Kidney epithelial cell (primary cell): Measurements from ENCODE around the gene GLO1. TPM values are rescaled to one million over a fixed set of nuclear protein-coding genes. Genes with fewer than 3 reads are reported as not detected.

ENCODE experiments used
- DNase-seq: peaks from one replicate; pipeline ENCODE4 v3.0.0-alpha.2; 2010; ENCODE audit warnings: low read depth
- H3K27me3 ChIP-seq: 2 replicates; pipeline ENCODE4 v1.6.0; 2011; ENCODE audit warnings: low read length; ENCODE audit not compliant: control insufficient read depth, insufficient read depth
- H3K36me3 ChIP-seq: 2 replicates; pipeline ENCODE4 v1.5.1; 2011; ENCODE audit warnings: low read length; ENCODE audit not compliant: control insufficient read depth, insufficient read depth
- H3K4me3 ChIP-seq: 2 replicates; pipeline ENCODE4 v1.5.1; 2011; ENCODE audit warnings: low read depth, mild to moderate bottlenecking, control low read depth, low read length
- total RNA-seq: library from RNA; depleted of rRNA; stranded (reverse); fragments of >200 nt; gene quantifications from 2 replicates; pipeline ENCODE4 v1.2.3, GENCODE V29; 2015
- TF ChIP-seq, protein P1 (sequence below): IDR thresholded peaks from 2 replicates; pipeline ENCODE4 v1.5.1; 2011; ENCODE audit warnings: mild to moderate bottlenecking, moderate library complexity, low read length, control low read depth, inconsistent platforms; ENCODE audit not compliant: insufficient read depth, poor library complexity, severe bottlenecking

GLO1 gene
- total RNA-seq, 1 donor from 2014 or later, result 195 TPM

DNA sequence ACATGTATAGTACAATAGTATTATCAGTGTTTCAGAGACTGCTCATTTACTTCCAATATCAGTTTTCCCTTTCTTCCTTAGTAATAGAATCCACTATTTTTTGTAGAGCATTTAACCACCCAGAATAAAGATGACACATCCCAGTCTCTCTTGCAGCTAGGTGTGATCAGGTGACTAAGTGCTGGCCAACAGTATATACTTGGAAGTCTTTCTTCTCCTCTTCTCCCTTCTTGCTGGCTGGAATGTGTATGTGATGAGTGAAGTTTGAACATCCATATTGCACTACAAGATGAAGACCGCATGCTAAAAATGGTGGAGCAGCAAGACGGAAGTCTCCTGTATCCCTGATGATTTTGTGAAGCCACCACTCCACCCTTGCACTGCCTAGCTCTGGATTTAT lies 48.7 kb downstream of the GLO1 start:
- TF ChIP-seq, protein P1, sequence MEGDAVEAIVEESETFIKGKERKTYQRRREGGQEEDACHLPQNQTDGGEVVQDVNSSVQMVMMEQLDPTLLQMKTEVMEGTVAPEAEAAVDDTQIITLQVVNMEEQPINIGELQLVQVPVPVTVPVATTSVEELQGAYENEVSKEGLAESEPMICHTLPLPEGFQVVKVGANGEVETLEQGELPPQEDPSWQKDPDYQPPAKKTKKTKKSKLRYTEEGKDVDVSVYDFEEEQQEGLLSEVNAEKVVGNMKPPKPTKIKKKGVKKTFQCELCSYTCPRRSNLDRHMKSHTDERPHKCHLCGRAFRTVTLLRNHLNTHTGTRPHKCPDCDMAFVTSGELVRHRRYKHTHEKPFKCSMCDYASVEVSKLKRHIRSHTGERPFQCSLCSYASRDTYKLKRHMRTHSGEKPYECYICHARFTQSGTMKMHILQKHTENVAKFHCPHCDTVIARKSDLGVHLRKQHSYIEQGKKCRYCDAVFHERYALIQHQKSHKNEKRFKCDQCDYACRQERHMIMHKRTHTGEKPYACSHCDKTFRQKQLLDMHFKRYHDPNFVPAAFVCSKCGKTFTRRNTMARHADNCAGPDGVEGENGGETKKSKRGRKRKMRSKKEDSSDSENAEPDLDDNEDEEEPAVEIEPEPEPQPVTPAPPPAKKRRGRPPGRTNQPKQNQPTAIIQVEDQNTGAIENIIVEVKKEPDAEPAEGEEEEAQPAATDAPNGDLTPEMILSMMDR, result no peak
- H3K27me3 ChIP-seq, result no peaks in the 10 kb centered on the region
- H3K4me3 ChIP-seq, result no peak overlapping the region
- no peak for DNase-seq
- no peaks in the 10 kb centered on the region for H3K36me3 ChIP-seq

DNA sequence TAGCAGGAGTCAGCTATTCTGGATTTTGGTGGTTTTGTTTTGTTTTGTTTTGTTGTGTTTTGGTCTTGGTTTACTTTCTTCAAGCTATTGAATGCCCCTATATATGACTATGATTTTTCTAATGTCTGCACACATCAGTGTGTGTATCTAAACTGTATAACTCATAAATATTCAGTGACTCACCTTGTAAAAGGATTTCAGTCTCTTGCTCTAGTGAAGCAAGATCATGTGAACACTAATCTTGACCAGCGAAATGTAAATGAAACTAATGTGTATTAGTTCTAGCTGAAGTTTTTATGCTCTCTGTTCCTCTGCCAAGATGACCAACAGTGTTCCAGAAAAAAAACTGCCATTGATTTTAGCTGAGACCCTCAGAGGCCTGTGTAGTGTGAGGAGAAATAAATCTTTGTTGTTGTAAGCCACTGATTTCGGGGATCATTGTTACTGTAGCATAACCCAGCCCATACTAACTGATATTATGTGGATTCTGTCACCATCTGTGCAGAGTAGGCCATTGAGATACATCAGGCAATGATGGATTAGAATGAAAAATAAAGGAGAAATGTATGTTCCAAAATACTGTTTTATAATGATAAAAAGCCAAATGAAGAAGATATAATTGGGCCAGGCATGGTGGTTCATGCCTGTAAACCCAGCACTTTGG lies 51.7 kb downstream of the GLO1 start:
- TF ChIP-seq, protein P1, result no peak
- no peak for DNase-seq
- H3K27me3 ChIP-seq, result no peaks in the 10 kb centered on the region

DNA sequence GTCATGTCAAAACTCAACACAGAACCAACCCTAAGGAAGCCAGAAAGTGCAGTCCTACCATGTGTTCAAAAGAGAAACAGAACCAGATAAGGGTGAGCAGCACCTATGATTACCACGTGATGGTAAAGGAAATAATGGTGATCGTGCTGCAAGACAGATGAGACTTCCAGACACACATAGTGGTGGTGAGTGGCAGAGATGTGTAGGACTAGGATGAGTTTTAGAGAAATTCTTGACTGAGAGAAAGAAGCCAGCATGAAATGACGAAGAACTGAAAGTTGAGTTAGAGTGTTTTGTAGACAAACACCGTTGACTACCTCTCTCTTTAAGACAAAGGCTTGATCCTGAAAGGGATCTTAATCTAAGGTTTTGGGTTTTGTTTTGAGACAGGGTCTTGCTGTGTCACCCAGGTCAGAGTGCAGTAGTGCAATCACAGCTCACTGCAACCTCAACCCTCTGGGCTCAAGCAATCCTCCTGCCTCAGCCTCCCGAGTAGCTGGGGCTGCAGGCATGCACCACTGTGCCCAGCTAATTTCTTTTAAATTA lies 52.7 kb downstream of the GLO1 start:
- H3K36me3 ChIP-seq, result no peaks in the 10 kb centered on the region
- no peaks in the 10 kb centered on the region for H3K27me3 ChIP-seq
- TF ChIP-seq, protein P1, result no peak
- DNase-seq, result no peak
- no peak overlapping the region for H3K4me3 ChIP-seq

More for the DNA sequence above, 51.7 kb downstream of the GLO1 start:
- Histone ChIP-seq H3K36me3 (no peaks in the 10 kb centered on the region), H3K4me3 (no peak overlapping the region)

DNA sequence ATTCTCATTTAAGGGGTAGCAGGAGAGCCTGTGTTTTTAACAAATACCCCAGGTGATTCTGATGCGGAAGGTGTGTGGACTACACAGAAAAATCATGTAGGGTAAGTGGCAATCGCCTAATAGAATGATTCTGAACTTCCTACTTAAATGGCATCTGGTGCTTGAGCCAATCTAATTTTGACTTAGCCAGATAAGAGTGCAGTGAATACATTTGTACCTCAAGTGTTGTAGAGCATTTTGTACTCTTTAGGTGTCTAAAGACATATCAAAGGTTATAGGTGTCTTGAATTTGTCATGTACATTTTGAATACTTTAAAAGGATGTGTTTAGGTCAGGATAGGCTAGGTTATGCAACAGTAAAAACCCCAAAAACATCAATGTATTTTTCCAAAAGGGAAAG lies 53.2 kb downstream of the GLO1 start:
- H3K27me3 ChIP-seq, result no peaks in the 10 kb centered on the region
- H3K4me3 ChIP-seq, result no peak overlapping the region
- DNase-seq, result no peak
- TF ChIP-seq, protein P1, result no peak
- no peaks in the 10 kb centered on the region for H3K36me3 ChIP-seq

DNA sequence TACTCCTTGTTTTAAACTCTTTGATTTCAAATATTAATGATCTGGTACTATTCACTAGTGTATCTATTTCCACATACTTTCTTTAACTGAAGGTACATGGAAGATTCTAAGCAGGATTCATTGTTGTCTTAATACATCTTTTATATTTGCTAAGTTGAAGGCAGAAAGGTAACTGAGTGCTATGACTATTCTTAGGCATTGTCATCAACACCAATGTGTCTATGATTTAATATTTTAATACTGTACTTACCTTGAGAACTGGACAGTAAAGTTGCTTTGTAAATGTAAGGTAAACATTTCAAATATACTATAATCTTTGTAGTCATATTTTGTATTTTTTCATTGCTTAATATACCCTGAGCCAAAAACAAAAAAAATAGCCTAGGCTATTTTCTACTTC lies 54.3 kb downstream of the GLO1 start:
- TF ChIP-seq, protein P1, result no peak
- Histone ChIP-seq H3K4me3 (no peak overlapping the region), H3K27me3 (no peaks in the 10 kb centered on the region), H3K36me3 (no peaks in the 10 kb centered on the region)
- no peak for DNase-seq
